Stimulated activated naive CD8-positive, alpha-beta T cell treated with anti-CD3 and anti-CD28 coated beads, Interleukin-15, amount 100 ng/mL, for 72 hours (primary cell): ENCODE data around the gene CCP110.

Experiments used
- ATAC-seq: fragments of 150-1000 bp; cut with Tn5 transposase; 2 replicates; pipeline ENCODE4 v1.10.0; 2021; ENCODE audit warnings: mild to moderate bottlenecking, moderate library complexity
- DNase-seq, 2 donors: peaks; one replicate each; pipeline ENCODE4 v3.0.0; 2021 to 2022
- H3K27ac Mint-ChIP-seq, 2 donors: one replicate each; pipeline ENCODE4 v1.8.0; 2022; ENCODE audit warnings: mild to moderate bottlenecking in 2 of 2, mixed read lengths in 2 of 2, moderate library complexity in 2 of 2
- H3K27me3 Mint-ChIP-seq: one replicate; pipeline ENCODE4 v1.8.0; 2022; ENCODE audit warnings: mixed read lengths
- H3K4me1 Mint-ChIP-seq: one replicate; pipeline ENCODE4 v1.8.0; 2022; ENCODE audit warnings: mild to moderate bottlenecking, mixed read lengths
- H3K4me3 Mint-ChIP-seq, 2 donors: one replicate each; pipeline ENCODE4 v1.8.0; 2022; ENCODE audit warnings: mild to moderate bottlenecking in 2 of 2, mixed read lengths in 2 of 2, moderate library complexity in 1 of 2
- H3K9me3 Mint-ChIP-seq, 2 donors: one replicate each; pipeline ENCODE4 v1.8.0; 2022; ENCODE audit warnings: mixed read lengths in 2 of 2

Gene CCP110

GRCh38 chr16:19598805-19599510, 75.2 kb downstream of the CCP110 start:
- no peaks in the 10 kb centered on the region for H3K4me1 Mint-ChIP-seq

GRCh38 chr16:19599968-19600716, 76.4 kb downstream of the CCP110 start:
- Mint-ChIP-seq H3K9me3 (no peaks in the 10 kb centered on the region), H3K27me3 (no peaks in the 10 kb centered on the region), H3K4me3 (no peak overlapping the region), H3K4me1 (no peaks in the 10 kb centered on the region), H3K27ac (no peak overlapping the region)
- DNase-seq (no peak), ATAC-seq (no peak)

More at GRCh38 chr16:19598805-19599510, 75.2 kb downstream of the CCP110 start:
- Mint-ChIP-seq H3K9me3 (no peaks in the 10 kb centered on the region), H3K27me3 (no peaks in the 10 kb centered on the region), H3K4me3 (no peak overlapping the region), H3K27ac (peak overlapping the region in 1 of 2 donors; percentile 21)
- DNase-seq, result no peak
- no peak for ATAC-seq

- Mint-ChIP-seq H3K9me3 (peaks cover 0 to 11% of the 10 kb centered on the region in 2 donors), H3K4me3 (no peak overlapping the region), H3K4me1 (no peaks in the 10 kb centered on the region), H3K27me3 (no peaks in the 10 kb centered on the region), H3K27ac (peak overlapping the region in 1 of 2 donors; percentile 46)
- DNase-seq (peak; percentile 7 to 11), ATAC-seq (no peak)
Measured at GRCh38 chr16:19601083-19601976, 77.6 kb downstream of the CCP110 start.
